HG02840 (cell line): Measurements from ENCODE around the gene TNFRSF1B.

Source experiments
- ATAC-seq: cut with Tn5 transposase; IDR thresholded peaks from one replicate; pipeline ENCODE4 v1.9.1; 2021; ENCODE audit warnings: mild to moderate bottlenecking, moderate library complexity, moderate number of reproducible peaks; ENCODE audit not compliant: unreplicated experiment, low FRiP score

The TNFRSF1B gene

DNA sequence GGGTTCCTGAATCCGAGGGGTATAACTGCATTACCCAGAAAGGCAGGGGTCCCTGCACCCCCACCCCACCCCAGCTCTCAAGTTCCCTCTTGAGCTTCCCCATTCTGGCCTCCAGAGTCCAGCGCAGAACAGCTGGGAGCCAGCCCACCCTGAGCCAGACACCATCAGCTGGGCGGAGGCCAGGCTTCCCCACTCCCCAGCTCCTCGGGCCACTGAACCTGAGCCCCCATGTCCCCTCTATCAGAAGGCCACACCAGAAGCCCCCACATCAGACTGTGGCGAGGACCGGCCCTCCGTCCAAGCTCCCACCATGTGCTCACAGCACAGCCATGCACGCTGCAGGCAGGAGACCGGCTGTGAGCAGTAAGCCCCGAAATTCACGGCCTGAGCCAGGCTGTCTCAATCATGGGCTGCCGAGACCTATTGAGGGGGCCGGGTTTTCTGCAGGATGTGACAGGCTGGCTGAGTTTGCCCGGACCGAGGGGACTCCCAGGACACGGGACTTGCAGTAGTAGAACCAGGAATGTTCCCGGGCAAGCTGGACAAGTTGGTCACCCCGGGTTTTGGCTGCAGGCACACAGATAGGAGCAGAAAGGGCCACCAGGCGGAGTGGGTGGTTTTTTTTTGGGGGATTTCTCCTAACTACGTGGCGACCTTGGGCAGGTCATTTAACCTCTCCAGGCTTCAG, 25.5 kb upstream of the TNFRSF1B start:
- no peak for ATAC-seq

DNA sequence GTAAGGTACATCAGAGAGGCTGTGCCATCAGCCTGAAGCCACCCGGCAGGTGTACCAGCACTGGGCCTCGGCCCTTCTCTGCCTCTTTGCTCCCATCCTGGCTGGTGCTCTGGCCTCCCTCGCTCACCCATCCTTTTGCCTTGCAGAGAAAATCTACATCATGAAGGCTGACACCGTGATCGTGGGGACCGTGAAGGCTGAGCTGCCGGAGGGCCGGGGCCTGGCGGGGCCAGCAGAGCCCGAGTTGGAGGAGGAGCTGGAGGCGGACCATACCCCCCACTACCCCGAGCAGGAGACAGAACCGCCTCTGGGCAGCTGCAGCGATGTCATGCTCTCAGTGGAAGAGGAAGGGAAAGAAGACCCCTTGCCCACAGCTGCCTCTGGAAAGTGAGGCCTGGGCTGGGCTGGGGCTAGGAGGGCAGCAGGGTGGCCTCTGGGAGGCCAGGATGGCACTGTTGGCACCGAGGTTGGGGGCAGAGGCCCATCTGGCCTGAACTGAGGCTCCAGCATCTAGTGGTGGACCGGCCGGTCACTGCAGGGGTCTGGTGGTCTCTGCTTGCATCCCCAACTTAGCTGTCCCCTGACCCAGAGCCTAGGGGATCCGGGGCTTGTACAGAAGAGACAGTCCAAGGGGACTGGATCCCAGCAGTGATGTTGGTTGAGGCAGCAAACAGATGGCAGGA, 24.5 kb upstream of the TNFRSF1B start:
- no peak for ATAC-seq

DNA sequence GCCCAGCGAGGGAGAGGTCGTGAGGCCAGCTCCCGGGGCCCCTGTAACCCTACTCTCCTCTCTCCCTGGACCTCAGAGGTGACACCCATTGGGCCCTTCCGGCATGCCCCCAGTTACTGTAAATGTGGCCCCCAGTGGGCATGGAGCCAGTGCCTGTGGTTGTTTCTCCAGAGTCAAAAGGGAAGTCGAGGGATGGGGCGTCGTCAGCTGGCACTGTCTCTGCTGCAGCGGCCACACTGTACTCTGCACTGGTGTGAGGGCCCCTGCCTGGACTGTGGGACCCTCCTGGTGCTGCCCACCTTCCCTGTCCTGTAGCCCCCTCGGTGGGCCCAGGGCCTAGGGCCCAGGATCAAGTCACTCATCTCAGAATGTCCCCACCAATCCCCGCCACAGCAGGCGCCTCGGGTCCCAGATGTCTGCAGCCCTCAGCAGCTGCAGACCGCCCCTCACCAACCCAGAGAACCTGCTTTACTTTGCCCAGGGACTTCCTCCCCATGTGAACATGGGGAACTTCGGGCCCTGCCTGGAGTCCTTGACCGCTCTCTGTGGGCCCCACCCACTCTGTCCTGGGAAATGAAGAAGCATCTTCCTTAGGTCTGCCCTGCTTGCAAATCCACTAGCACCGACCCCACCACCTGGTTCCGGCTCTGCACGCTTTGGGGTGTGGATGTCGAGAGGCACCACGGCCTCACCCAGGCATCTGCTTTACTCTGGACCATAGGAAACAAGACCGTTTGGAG, 23.7 kb upstream of the TNFRSF1B start:
- no peak for ATAC-seq

DNA sequence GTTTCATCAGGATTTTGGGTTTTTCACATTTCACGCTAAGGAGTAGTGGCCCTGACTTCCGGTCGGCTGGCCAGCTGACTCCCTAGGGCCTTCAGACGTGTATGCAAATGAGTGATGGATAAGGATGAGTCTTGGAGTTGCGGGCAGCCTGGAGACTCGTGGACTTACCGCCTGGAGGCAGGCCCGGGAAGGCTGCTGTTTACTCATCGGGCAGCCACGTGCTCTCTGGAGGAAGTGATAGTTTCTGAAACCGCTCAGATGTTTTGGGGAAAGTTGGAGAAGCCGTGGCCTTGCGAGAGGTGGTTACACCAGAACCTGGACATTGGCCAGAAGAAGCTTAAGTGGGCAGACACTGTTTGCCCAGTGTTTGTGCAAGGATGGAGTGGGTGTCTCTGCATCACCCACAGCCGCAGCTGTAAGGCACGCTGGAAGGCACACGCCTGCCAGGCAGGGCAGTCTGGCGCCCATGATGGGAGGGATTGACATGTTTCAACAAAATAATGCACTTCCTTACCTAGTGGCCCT, 23.1 kb upstream of the TNFRSF1B start:
- no peak for ATAC-seq

DNA sequence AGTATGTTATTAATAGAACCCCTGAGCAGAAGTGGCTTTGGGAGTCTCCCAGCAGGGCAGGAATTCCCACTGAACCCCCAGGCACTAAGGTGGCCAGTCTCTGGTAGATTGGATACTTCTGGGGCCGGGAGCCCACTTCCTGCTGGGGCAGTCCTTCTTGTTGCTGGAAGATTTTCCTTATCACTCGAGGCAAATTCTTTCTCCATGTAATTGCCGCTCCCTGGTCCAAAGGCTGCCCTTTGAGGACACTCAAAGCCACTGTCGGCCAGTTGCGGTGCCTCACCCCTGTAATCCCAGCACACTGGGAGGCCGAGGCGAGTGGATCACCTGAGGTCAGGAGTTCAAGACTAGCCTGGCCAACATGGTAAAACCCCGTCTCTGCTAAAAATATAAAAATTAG, 22.6 kb upstream of the TNFRSF1B start:
- no peak for ATAC-seq

DNA sequence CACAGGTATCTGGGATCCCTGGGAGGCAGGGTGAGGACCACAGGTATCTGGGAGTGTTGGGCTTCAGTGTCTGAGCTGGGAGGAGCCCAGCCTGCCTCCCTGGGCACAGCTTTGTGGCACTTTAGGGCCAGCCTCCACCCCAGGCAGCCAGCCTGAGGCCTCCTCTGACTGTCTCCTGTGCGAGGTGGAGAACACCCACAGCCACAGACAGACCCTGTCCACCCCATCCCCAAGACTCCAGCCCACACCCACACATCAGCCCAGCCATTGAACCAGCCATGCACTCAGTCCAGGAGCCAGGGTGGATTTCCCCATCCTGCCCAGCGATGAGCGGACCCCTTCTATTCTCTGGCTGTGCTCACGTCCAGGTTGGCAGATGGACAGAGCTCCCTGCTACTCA, 21.8 kb upstream of the TNFRSF1B start:
- no peak for ATAC-seq

DNA sequence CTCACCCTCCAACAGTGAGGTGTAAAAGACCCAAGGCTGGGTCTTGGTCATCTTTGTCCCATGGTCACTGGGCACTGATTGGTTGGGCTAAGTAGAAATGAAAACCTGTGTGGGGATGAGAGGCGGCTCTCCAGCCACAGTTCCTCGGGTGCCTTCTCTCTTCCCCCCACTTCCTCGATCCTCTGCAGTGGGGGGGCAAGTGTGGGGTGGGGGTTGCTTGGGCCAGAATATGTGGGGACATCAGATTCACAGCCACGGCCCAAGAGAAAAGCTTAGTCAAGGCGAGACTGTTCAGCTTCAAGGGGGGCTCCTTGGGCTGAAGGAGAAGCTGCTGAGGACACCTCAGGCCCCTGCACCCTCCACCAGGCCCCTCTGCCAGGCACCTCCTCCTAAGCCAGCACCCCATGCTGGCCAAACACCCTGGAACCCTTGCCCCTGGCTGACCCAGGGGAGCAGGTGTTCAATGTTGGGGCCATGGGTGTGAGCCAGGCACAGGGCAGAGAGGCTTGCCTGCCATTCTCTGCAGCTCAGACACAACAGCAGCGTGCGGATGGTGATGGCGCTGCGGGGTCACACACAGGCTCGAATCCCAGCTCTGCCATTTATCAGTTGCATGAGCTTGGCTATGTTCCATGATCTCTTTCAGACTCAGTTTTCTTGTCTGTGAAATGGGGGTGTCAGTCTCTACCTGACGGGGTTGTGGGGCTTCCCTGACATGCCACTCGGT, 21.0 kb upstream of the TNFRSF1B start:
- no peak for ATAC-seq

DNA sequence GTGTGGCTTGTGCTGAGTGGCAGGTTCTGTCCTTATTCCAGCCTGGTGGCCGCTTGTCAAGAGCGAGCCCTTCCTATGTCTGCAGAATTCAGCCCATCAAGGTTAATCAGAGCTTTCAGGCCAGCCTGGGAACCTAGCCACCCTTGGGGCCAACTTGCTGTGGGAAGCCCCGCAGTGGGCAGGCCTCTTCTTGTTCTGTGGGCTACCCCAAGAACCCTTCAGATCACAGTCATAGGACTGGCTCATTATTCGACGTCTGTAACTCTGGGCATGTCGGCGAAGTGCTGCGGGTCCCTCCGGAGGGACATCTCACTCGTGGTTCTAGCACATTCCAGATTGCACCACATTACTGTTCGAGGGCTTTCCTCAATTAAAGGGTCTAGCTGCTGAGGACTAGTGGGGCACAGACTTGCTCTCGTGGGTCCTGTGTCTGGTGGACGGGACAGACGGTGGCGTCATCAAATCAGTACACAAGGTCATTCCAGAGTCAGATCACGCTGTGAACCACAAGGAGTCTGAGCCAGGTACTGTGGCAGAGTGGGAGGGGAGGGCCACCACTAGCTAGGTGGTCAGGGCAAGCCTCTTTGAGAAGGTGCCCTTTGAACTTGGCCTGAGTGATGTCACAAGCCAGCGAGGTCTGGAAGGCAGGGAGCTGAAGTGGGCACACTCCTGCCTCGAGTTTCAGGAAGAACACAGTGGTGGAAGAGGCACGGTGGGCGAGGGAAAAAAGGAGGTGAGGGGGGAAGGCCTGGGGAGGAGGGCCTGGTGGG, 20.3 kb upstream of the TNFRSF1B start:
- no peak for ATAC-seq

DNA sequence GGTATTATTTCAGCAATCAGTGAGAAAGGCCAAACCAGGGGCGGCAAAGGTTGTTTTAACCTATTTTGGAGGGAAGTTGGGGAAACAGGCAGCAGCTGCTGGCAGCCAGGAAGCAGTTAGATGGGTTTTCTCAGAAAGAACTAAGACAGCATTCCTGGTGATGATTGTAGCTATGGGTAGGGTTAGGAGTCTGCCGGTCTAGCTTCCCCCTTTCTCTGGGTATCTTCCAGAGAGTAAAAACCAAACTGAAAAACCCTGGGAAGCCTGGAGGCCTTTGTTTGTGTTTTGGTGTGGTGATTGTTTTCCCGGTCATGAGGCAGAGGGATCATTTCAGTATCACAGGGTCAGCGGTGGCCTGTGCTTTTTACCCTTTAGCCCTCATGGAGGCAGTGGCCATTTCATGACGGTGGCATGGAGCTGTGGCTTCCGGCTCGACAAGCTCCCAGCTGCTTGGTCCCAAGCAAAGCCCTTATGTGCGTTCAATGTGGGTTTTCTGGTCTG, 19.5 kb upstream of the TNFRSF1B start:
- ATAC-seq, result no peak

DNA sequence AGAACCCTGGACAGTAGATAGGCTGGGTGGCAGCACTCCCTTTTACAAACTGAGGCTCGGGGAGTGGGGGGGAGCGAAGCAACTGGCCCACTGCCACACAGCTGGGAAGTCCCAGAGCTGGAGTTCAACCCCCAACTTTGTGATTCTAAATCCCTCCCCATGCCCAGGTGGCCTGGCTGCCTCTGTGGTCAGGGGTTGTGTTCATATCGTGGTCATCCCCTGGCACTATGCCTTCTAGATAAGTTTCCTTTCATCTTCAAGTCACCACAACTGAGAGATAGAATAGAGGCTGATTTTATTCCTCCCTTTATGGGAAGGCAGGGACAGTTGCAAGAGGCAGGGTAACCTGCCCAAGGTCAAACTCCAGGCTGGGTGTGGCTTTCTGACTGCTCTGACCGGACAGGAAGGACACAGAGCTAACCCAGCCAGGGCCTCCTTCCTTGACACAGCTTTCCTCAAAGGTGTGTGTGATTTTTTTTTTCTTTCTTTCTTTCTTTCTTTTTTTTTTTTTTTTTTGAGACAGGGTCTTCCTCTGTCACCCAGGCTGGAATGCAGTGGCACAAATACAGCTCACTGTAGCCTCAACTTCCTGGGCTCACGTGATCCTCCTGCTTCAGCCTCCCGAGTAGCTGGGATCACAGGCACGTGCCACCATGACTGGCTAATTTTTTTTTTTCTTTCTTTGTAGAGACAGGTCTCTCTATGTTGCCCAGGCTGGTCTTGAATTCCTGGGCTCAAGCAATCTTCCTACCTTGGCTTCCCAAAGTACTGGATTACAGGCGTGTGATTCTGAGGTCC, 18.4 kb upstream of the TNFRSF1B start:
- ATAC-seq, result no peak

DNA sequence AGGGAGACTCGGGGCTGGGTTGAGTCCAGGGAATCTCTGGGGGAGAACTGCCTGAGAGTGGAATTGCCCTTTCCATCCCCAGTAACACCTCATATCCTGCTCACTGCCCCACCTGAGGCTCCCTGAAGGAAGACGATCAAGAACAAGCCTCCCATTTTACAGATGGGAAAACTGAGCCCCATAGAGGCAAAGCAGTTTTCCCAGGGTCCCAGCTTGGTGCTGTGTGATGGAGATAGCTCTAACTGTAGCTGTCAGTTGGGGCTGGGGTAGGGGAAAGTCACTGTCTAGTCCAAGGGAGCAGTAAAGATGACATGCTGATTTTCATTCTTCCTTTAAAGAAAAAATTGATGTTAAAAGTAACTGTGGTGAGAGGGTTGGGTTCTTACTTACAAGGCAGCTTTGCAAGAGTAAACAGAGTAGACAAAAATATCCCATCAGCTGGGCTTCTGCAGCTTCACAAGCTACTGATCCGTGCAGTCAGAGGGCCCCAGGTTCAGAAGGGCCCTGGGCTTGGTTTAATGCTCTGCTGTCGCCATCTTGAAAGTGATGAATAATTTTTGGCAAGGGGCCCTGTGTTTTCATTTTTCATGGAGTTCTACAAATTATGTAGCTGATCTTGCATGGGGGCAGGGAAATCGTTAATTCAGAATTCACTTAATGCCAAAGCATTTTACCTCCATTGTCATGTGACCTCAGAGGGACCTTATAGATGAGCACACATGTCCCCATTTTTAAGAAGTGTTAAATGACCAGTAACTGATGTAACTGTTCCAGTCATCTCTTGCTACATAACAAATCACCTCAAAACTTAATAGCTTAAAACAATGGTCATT, 17.6 kb upstream of the TNFRSF1B start:
- ATAC-seq, result no peak

DNA sequence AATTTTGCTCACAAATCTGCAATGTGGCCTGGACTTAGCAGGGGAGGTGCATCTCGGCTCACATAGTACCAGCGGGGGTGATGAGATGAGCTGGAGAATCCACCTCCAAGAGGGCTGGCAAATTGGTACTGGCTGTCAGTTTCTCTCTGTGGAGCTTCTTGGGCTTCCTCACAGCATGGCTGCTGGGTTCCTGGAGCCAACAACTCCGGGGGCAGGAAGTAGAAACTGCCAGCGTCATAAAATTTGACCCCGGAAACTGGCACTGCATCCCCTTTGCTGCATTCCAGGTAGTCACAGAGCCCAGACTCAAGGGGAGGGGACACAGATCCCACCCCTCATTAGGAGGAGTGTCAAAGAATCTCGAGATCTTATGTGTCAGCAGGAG, 17.0 kb upstream of the TNFRSF1B start:
- ATAC-seq, result no peak

DNA sequence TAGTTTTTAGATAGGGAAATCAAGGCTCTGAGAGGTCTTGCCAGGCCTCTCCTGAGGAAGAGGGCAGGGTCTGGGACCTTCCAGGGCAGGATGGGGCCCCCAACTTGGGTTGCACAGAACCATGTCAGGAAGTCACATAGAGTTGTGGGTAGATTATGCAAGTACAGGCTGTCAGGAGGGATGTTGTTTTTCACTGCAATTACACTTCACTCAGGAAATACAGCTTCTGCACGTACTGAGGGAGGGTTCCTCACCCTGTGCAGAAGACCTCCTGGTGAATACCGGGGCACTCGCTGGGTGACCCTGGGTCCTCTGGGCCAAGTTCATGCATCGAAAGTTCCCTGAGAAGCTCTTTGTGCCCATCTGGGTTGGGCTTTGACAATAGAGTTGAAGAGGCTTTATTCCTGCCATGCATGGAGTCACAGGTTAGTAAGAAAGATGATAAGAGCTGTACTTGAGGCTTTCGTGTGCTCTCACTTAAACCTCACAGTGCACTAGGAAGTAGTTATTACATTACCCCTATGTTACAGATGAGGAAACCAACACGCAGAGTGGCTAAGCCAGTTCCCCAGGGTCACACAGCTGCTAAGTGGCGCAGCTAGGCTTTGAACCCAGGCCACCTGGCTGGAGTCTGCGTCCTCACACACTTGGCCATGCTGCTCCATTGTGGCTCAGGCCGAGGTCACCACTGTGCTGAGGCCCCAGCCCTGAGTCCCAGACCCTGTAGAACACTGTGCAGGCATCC, 16.2 kb upstream of the TNFRSF1B start:
- ATAC-seq, result no peak

DNA sequence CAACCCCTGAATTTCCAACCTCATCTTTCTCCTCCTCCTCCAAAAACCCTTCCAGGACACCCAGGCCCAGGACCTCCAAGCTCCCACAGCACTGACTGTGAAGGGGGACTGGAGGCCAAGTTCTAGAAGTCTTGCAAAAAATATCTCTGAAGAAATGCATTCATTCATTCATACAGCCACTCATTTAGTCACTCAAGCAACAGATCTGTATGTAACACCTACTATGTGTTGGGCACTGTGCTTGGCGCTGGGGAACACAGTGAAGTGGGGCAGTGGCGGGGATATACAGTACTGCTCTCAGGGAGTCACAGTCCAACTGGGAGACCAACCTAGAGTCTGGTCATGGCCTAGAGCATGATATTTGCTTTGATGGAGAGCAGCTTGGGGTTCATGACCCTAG, 15.3 kb upstream of the TNFRSF1B start:
- no peak for ATAC-seq

DNA sequence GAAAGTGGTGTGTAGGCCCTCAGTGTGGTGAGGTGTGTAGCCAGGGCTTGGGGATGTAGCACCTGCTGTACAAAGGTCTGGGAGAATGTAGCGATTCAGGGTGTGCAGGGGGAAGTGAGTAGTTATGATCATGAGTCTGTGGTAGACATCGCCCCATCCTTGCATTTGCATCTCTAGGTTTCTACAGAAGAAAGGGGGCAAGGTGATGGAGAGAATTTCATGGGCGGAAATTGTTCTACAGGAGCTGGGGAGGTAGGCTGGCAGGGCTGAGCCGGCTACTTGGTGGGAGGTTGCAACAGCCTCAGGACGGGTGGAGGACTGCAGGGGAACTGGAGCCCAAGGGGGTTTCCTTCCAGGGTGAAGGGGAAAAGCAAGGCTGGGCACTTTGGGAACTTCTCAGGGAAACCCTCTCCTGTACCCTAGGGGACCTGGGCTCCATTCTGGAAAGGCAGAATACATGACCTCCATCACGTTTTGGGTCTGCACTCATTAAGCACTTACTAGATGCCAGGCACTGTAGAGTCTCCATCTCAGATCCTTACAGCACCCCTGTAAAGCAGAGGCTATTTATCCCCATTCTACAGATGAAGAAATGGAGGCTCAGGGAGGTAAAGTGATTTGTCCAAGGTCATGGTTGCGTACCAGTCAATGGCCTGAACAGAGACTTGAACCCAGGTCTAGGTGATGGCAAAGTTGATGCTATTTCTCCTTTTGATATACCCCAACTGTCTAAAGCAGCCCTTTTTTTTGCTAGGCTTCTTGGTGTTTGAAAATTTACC, 14.5 kb upstream of the TNFRSF1B start:
- peak; percentile 47 for ATAC-seq

DNA sequence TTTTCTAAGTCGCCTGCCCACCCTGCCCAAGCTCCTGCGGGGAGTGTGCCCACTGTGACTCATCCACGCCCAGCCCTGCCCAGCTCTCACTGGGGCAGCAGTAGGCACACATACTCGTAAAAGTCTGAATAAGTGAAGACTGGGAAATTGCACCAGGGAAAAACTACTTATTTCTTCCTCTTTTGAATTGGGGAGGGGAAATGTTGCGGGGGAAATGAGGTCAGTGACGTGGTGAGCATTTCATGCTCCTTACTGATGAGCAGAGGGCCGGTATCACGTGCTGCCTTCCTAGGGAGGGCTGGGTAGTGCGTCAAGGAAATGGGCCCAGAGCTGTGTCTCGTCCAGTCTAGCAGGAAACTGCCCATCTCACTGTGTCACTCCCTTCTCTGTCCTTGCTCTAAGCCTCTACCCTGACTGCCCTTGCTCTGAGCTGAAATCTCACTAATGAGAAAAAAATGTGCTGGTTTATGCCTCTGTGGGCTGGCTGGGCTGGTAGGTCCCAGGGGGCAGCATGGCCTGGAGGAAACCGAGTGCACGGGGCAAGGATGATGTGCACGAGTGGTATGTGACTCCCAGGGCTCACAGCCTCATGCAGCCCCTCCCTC, 13.5 kb upstream of the TNFRSF1B start:
- ATAC-seq, result no peak
